Central memory CD4-positive, alpha-beta T cell (primary cell): ENCODE results near the gene KARS1.

Source experiments
- DNase-seq: peaks from one replicate; pipeline ENCODE4 v3.0.0; 2022

Gene KARS1

GRCh38 chr16:75578725-75579124 lies 68.7 kb downstream of the KARS1 start:
- DNase-seq, result no peak

DNA sequence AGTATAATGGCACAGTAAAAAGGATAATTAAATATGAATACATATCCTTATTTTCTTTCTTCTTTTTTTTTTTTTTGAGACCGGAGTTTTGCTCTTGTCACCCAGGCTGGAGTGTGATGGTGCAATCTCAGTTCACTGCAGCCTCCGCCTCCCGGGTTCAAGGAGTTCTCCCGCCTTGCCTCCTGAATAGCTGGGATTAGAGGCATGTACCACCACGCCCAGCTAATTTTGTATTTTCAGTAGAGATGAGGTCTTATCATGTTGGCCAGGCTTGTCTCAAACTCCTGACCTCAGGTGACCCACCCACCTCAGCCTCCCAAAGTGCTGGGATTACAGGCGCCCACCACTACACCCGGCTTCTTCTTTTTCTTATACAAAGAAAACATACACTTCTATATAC lies 69.3 kb downstream of the KARS1 start:
- DNase-seq, result no peak
